GM20000 (cell line): Measurements from ENCODE around the gene SUMO4.

Source experiments
- DNase-seq: peaks from one replicate; pipeline ENCODE4 v3.0.0; 2012; ENCODE audit warnings: low spot score
- TF ChIP-seq, protein P1 (sequence below): IDR thresholded peaks from 2 replicates; pipeline ENCODE4 v1.5.1; 2012; ENCODE audit warnings: mild to moderate bottlenecking, control low read depth; ENCODE audit errors: extremely low read depth, missing control alignments

Gene SUMO4

DNA sequence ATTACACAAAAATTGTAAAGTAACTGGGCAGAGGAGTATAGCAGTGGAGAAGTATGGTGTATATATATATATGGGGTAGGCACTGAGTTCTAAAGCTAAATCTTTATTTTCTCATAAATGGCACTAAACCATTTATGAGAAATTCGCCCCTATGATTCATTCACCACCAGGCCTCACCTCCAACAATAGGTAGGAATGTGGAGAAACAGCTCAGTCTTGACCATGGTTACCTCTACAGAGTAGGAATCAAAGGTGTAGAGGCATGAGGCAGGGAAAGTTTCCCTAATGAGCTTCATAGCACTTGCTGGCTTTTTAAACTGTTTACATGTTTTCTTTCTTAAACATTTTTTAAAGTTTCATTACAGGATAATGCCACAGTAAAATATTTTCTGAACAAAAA lies 36.9 kb upstream of the SUMO4 start:
- TF ChIP-seq, protein P1, sequence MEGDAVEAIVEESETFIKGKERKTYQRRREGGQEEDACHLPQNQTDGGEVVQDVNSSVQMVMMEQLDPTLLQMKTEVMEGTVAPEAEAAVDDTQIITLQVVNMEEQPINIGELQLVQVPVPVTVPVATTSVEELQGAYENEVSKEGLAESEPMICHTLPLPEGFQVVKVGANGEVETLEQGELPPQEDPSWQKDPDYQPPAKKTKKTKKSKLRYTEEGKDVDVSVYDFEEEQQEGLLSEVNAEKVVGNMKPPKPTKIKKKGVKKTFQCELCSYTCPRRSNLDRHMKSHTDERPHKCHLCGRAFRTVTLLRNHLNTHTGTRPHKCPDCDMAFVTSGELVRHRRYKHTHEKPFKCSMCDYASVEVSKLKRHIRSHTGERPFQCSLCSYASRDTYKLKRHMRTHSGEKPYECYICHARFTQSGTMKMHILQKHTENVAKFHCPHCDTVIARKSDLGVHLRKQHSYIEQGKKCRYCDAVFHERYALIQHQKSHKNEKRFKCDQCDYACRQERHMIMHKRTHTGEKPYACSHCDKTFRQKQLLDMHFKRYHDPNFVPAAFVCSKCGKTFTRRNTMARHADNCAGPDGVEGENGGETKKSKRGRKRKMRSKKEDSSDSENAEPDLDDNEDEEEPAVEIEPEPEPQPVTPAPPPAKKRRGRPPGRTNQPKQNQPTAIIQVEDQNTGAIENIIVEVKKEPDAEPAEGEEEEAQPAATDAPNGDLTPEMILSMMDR, result no peak
- DNase-seq, result no peak

DNA sequence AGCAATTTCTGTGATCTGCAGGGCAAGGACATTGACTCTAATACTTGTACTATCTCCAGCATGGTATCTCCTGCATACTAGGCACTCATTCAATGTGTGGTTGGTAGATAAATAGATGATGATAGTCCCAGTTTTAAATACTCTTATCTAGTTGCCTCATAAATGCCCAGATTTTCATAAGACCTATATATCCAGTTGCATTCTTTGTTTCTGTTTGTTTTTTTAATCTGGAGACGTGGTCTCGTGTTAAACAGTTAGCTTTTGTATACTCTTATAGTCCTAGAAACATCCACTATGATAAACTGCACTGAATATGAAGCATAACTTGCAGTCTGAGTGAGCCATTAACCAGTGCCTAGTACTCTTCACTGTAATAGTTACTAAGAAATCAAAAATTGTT lies 35.5 kb upstream of the SUMO4 start:
- TF ChIP-seq, protein P1, result no peak

DNA sequence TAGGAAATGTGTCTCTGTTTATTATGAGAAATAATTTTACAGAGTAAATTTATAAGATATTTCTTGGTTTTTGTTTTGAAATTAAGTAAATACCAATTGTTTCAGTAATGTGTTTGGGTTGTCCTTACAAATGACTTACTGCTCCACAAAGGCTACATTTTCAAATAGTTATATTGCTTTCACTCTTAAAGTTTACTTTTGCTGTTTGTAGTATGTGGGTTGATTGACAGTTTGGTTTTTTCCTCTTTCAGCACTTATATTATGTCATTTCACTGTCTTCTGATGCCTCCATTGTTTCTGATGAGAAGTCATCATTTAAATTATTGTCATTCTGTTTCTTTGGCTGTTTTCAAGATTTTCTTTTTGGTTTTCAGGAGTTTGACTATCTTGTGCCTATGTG lies 34.9 kb upstream of the SUMO4 start:
- TF ChIP-seq, protein P1, result no peak

More for the DNA sequence above, 35.5 kb upstream of the SUMO4 start:
- DNase-seq, result no peak

DNA sequence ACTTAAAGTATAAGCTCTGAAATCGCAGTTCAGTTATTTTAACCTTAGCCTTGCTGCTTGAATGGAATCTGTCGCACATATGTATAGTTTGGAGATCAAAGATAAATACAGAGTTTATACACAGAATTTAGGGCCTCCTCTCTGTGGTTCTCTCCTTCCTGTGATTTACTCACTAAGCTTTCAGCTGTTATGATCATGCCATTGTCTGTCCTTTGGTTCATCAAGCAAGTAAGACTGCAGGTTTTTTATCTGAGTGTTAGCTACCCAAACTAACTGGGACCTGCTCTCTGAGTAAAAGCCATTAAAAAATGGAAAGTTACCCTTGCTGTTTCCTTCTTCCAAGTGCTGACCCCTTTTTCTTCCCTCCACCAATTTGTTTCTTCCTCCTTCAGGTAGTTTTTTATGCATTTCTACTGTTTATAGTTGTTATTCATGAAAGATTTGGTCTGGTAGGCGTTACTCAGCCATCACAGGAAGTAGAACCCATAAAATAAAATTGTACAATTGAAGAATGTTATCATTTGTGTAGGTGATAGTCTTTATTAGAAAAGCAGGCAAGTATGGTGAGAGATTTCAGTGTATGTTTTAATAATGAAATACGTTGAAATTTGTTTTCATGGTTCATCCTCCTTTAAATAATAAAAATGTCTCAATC lies 33.7 kb upstream of the SUMO4 start:
- TF ChIP-seq, protein P1, result no peak
- no peak for DNase-seq

More for the DNA sequence above, 34.9 kb upstream of the SUMO4 start:
- no peak for DNase-seq

DNA sequence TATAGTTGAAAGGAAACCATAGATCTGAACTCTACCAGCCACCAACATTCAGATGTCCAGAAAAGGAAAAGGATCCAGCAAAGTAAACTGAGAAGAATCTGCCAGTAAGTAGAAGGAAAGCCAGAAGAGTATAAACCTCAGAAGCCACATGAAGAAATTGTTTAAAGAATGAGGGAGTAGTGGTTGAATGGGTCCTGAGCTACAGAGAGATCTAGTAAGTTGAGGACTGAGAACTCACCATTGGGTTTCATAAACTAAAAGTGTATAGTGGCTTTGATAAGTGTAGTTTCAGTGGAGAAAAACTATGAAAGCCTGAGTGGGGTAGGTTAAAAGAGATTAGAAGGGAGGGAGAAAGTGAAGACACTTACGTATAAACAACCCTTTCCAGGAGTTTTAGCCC lies 32.0 kb upstream of the SUMO4 start:
- TF ChIP-seq, protein P1, result no peak
- peak; percentile 6 for DNase-seq

DNA sequence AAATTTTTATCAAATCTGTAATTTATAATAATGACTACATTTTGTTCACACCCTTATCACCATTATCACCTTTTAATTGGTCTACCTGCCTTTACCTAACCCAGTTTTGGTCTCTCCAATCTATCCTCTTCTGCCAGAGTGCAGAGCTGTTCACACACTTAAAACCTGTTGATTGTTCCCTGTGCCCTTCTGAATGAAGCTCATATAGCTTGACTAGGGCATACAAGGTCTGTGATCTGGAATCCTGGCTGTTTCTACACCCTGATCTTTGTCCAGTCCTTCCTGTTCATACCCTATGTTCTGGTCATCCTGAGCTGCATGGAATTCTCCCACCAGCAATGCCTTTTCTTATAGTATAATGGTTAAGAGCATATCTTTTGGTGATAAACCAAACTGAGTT lies 28.9 kb upstream of the SUMO4 start:
- no peak for DNase-seq
- TF ChIP-seq, protein P1, result no peak

DNA sequence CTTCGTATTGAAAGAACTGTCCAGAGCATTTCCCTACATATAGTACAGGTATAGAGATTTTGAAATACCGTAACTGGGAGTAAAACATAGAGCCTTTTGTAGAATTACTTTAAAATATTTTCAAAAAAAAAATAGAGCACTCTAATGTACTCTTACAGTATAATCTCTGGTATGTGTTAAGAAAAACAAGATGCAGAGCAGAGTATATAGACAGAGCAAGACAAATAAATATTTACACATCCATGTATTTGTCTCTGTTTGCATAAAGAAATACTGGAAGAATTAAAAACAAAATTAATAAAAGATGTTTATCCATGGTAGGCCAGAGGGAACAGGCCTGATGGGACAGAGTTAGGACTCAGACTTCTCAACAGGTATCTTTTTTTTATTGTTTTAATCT lies 28.0 kb upstream of the SUMO4 start:
- TF ChIP-seq, protein P1, result no peak

More for the DNA sequence above, 28.0 kb upstream of the SUMO4 start:
- DNase-seq, result no peak
